Fibroblast of skin of right biceps (primary cell): ENCODE data around the gene POLR1D.
"Not testable (repeated sequence)": the region's sequence is repeated elsewhere in the genome, so short reads cannot be mapped to it uniquely, and the experiment has no call there.

ENCODE experiments used
- DNase-seq: peaks from one replicate; pipeline ENCODE4 v3.0.0-alpha.2; 2013

Gene POLR1D

DNA sequence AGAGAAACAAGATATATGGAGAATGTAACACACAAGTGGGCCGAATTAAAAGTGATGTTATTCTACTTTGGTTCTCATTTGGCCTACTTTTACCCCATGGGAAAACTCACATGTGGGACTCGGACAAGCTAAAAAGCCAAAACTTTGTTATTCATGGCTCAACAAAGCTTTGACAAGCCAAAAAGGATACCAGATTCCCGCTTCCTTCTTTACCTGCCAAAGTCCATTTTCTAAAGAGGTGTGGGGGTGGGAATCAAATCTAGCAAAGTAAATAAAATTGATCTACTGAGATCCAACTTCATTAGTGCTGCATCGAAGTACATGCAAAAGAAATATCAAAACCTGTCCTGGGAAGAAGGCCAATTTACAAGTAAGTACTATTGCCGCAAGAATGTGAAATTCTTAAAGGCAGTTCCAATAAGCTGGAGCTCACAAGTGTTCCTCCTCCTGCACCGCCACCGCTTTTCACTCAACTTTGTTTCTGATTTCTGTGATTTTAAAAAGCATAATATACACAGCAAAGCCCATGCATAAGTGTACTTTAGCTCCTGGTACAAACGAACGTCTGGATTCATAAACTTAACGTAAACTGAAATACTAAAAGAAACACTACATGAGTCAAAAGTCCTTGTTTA, 2.5 kb upstream of the POLR1D start:
- peak; percentile 27 for DNase-seq

DNA sequence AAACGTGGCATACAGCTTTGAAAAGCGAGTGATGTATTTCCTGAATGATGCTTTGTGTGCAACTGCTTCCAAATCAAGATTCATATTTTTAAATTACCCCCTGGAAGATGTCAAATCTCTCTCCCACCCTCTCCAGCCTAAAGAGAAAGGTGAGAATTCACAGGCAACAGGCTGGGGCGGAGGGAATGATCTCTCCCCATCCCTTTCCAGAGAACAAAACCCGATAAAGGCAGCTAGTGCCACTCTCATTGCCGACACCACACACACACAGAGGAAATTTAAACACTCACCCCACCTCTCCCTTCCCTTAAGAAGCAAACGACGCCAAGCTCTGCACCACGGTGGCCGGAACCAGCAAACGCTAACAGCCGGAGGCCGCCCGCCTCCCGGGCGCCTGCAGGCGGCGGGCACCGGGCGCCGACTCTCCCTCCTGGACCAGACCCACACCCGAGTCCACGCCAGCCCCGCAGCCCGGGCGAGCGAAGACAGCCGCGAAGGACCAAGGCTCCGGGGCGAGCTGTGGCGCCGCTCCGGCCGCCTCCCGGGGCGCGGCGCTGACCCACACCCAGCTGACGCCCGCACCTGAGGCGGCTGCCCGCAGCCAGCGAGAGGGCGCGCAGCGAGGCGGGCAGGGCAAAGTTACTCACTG, 1.8 kb upstream of the POLR1D start:
- peak; percentile 31 for DNase-seq

DNA sequence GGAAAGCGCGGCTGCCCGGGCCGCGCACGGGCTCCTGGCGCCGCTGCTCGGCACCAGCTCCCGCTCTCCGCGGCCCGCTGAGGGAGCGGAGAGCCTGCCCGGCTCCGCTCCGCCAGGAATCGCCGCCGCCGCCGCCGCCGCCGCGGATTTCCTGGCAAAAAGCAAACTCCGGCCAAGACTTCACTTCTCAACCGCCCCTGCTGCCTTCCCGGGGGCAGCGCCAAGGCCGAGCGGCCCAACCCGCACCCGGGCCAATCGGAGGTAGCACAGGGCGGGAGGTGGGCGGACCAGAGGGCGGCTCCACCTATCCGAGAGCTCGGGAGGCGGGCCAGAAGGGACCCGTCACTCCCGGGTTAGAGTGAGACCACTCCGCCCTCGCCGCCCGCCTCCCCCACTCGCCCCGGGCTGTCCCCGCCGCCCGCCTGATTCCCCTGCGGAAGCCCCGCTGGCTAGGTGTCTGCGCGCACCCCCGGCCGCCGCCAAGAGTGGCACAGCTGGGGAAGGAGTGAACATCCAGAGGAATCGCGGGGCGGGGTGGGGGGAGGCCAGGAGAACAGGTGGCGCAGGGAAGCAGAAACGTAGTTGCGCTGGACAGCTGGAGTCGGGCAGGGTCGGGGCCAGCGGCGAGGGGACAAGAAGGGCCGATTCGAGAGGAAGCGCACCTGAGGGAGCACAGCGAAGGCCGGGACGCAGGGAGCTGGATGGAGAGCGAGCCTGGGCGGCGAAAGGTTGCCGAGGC, 1.1 kb upstream of the POLR1D start, which contains the start of gene LNX2:
LNX2 (minus strand) TSS at position 153 of the 739 bp plus-strand sequence. CDS start 38,826 bp downstream, outside the sequence.
- DNase-seq: peak; percentile 97

- no peak for DNase-seq
Observed at GRCh38 chr13:27621116-27621365, 651 bp upstream of the POLR1D start.

GRCh38 chr13:27622102-27622820, 569 bp downstream of the POLR1D start:
- no peak for DNase-seq

- DNase-seq: peak; percentile 8
Observed at GRCh38 chr13:27622881-27623280, 1.2 kb downstream of the POLR1D start.

- no peak for DNase-seq
Observed at GRCh38 chr13:27624071-27624470, 2.4 kb downstream of the POLR1D start.

DNA sequence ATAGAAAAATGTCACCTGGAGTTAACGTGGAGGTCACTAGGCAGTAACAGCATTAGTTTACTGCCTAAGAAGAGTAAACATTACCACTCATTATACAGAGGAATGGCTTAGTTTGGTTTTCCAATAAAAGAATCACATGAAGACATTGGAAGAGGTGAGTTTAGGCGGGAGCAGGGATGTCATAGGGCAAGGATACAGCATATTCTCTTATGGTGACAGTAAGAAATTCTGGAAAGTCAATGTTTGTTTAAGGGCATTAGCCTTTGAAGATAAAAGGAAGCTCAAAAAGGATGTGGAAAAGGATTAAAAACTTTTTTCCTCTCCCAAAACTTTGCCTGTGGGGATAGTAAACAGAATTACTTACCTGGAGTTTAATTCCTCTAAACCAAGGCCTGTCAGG, 4.1 kb downstream of the POLR1D start:
- no peak for DNase-seq

GRCh38 chr13:27627380-27627779, 5.7 kb downstream of the POLR1D start:
- DNase-seq: no peak

DNA sequence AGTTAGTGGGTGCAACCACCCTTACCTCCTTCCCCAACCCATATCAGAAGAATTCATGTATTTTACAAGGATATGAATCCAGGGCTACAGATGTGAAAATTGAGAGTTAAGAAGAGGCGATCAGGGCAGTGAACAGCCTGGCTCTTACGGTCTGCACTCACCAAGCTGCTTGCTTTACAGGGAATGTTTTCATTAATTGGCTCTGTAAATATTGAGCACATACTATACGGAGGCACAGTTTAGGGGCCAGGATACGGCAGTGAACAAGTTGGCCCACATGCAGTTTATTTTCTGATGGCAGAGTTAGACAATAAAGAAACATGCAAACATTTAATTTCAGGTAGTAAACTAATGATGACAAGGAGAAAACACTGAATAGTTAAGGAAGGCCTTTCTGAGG, 6.4 kb downstream of the POLR1D start:
- no peak for DNase-seq

- not testable (repeated sequence) for DNase-seq
Observed at GRCh38 chr13:27628766-27629165, 7.1 kb downstream of the POLR1D start.

DNA sequence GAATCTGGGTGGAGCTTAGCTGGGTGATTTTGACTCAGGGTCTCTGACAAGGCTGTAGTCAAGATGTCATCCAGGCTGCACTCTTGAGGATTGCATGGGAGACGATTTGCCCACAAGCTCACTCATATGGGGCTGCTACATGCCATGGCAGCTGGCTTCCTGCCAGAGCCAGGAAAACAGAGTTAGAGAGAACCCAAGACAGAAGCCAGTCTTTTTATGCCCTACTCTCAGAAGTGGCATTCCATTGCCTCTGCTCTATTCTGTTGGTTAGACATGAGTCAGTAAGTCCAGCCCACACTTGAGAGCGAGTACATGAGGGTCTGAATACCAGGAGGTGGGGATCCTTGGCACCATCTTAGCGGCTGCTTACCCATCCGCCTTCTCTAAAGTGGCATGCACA, 9.5 kb downstream of the POLR1D start:
- DNase-seq: no peak

GRCh38 chr13:27631665-27632064, 10.0 kb downstream of the POLR1D start:
- DNase-seq: no peak

- no peak for DNase-seq
Observed at GRCh38 chr13:27632214-27632613, 10.5 kb downstream of the POLR1D start.

- no peak for DNase-seq
Observed at GRCh38 chr13:27632648-27633047, 11.0 kb downstream of the POLR1D start.

DNA sequence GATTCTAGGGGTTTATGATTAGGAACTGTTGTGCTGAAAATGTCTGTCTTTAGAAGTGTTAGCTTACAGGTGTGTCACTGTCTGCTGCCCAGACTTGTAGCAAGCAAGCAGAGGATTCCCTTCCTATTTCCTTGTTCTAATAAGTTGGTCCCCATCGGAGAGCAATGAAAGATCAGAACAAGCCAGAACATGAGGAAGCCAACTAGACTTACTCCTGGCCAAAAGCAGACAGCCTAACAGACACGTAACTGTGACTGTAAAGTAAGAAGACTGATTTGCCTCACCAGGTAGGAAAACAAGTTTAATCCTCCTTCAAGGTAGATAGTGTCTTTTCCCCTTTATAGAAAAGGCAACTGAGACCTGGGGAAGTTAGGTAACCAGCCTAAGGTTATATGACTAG, 12.5 kb downstream of the POLR1D start:
- no peak for DNase-seq

DNA sequence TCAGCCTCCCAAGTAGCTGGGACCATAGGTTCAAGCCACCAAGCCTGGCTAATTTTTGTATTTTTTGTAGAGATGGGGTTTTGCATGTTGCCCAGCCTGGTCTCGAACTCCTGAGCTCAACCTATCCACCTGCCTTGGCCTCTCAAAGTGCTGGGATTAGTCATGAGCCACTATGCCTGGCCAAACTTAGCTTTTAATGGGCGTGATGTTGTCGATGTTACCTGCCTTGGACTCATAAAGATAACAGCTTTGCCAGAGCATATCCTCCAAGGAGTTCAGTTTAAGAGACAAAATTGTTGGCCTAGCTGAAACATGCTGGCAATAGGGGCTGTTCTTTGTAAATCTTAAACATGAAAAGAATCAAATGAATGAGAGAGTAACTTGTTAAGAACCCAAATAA, 13.1 kb downstream of the POLR1D start:
- no peak for DNase-seq

DNA sequence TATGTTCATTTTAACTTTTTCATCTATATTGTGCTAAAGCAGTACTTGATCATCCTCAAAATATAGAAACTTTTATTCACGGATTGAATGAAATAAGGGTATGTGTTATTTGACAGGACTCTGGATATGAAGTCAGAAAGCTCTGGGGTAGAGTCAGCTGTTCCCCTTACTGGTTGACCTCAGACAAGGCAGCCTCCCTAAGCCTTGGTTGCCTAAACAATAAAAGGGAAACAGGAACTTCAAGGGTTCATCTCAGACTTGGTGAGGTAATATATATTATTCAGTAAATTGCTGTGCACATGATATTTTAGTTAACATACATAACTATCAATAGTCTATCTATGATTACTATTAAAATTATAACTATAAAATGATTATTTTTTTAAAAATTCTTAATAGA, 13.6 kb downstream of the POLR1D start:
- DNase-seq: no peak

DNA sequence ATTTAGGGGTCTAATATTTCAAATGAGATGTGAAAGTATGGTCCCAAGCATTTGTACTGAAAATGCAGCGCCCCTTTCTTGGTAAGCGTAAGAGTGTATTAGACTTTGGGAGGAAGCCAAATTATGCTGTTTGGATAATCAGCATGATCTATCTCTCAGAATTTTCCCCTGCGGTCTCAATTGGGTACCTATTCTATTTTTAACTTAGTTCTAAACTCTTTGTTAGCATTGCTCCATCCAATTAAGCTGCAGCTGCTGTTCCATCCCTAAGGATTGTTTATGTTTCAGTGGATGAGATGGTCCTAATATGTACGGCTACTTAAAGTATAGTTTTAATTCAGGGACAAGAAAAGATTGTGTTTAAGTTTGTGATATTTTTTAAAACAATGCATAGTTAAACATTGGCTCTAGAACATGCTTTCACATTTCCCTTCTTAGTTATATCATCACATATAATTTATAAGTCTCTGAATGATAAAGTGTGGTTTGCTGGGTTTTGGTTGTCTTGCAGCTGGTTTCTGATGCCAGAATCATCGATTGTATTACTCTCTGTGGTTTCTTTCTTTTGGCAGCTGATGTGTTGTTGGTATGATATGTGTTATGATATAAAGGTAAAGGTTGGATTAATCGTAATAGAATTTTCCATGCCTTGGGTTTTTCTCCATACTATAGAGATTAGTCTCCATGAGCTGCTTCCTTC, 15.0 kb downstream of the POLR1D start:
- peak; percentile 11 for DNase-seq

- no peak for DNase-seq
Observed at GRCh38 chr13:27637289-27637626, 15.6 kb downstream of the POLR1D start.

GRCh38 chr13:27638001-27638400, 16.3 kb downstream of the POLR1D start:
- no peak for DNase-seq

GRCh38 chr13:27638521-27638920, 16.8 kb downstream of the POLR1D start:
- peak; percentile 9 for DNase-seq

GRCh38 chr13:27639186-27639585, 17.5 kb downstream of the POLR1D start:
- DNase-seq: no peak
